Measurements from ENCODE around the gene FAM8A1.
A peak's percentile ranks its signal among the peaks of the same experiment; 100 is the strongest.

FAM8A1 gene

DNA sequence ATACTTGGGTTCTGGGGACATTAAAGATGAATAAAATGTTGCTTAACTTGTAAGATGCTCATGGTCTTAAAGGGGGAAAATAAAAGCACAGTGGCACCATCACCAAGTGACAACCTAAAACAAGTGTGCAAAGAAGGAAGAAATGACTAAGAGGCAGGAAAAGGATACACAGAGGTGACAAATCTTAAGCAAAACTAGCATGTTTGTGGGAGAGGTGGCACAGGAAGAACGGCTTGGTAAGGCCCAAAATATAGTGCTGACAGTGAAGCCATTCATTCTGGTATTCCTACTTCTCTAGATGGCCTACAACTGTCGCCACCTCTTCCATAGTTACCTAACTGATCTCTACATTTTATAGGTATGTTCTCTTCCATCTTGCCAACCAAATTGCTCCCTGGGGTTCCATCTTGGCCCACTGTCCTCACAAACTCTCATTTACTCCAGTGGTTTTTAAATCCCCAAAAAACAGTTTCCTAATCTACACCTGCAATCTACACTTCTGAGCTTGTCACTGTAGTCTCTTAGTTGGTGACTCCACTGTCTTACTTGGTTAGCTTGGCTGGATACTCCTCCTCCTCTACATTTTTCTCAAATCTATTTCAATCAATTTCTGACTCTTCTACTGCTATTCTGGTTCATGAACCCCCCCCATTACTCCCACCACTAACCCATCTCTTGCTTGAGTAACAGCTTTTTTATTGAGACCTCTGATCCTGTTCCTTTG lies 33.5 kb downstream of the FAM8A1 start:
- no peak overlapping the region for H3K4me3 ChIP-seq (ENCODE audit: low read depth, low read length)
- no peak for DNase-seq (ENCODE audit: low read depth)
- TF ChIP-seq, protein P1, sequence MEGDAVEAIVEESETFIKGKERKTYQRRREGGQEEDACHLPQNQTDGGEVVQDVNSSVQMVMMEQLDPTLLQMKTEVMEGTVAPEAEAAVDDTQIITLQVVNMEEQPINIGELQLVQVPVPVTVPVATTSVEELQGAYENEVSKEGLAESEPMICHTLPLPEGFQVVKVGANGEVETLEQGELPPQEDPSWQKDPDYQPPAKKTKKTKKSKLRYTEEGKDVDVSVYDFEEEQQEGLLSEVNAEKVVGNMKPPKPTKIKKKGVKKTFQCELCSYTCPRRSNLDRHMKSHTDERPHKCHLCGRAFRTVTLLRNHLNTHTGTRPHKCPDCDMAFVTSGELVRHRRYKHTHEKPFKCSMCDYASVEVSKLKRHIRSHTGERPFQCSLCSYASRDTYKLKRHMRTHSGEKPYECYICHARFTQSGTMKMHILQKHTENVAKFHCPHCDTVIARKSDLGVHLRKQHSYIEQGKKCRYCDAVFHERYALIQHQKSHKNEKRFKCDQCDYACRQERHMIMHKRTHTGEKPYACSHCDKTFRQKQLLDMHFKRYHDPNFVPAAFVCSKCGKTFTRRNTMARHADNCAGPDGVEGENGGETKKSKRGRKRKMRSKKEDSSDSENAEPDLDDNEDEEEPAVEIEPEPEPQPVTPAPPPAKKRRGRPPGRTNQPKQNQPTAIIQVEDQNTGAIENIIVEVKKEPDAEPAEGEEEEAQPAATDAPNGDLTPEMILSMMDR (conservative IDR thresholded peaks at IDR 0.05; ENCODE audit: low read depth, low read length) = no peak

DNA sequence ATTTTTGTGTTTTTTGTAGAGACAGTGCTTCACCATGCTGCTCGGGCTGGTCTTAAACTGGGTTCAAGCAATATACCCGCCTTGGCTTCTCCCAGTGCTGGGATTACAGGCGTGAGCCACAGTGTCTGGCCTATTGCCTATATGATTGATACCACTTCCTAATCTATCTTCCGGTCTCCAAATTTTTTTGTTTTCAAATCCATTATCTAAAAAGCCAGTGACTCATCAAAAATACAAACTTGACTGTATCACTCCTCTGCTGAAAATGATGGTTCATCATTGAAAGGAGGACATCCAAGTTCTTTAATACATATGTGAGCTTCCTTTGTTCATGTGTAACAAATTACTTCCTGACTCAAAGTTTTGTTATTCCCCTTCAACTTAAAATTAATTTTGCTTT lies 35.5 kb downstream of the FAM8A1 start:
- H3K4me3 ChIP-seq (ENCODE audit: low read depth, low read length) = no peak overlapping the region
- DNase-seq (ENCODE audit: low read depth) = no peak
- TF ChIP-seq, protein P1 (conservative IDR thresholded peaks at IDR 0.05; ENCODE audit: low read depth, low read length) = no peak

DNA sequence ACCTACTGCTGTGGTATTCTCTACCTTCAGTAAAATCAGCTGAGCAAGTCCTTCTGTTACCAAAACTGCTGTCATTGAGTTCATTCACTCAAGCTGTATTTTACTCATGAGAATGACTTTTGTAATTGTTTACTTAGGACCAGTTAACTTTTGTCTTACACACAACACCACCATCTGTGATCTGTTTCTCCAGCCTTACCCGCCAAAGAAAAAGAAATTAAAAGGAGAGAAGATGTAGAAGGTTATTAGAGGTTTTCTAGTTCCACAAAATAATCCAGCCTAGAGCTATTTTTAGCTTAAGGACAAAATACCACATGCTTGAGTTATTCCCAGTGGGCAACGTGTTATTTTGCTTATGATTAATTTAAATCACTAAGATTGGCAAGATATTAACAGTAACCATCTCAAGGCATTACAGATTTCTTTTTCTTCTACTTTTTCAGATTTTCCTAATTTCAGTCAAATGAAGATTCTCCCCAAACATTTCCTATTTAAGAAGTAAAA lies 38.2 kb downstream of the FAM8A1 start:
- DNase-seq (ENCODE audit: low read depth) = peak; percentile 19
- H3K4me3 ChIP-seq (ENCODE audit: low read depth, low read length) = no peak overlapping the region
- TF ChIP-seq, protein P1 (conservative IDR thresholded peaks at IDR 0.05; ENCODE audit: low read depth, low read length) = no peak

DNA sequence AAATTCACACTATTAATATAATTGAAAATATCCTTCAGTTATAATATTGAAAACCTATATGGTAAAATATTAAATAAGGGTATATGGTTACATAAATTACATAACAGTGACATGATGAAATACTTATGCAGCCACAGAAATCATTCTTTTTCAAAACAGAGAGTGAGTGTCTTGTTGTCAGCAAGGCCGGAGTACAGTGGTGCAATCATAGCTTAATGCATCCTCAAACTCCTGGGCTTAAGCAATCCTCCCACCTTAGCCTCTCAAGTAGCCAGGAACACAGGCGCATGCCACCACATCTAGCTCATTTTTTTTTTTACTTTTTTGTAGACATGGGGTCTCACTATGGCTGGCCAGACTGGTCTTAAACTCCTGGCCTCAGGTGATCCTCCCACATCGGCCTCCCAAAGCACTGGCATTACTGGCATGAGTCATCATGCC lies 40.4 kb downstream of the FAM8A1 start:
- no peak overlapping the region for H3K4me3 ChIP-seq (ENCODE audit: low read depth, low read length)
- TF ChIP-seq, protein P1 (conservative IDR thresholded peaks at IDR 0.05; ENCODE audit: low read depth, low read length) = no peak
- peak; percentile 86 for DNase-seq (ENCODE audit: low read depth)

DNA sequence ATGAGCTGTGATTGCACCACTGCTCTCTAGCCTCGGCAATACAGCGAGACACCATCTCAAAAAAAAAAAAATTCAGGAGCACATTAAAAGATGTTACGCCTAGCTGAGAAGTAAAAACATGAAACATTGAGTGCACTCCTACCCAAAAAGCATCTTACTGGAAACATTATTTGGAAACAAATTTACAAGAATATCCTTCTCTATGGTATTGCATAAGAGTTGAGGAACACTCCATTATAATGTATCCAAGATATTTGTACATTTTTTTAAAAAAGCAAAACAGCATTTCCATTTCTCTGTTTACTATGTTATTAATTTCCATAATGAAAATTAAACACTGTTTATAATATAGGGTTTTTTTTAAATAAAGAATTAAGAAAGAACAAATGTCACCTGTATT lies 48.6 kb downstream of the FAM8A1 start:
- TF ChIP-seq, protein P1 (conservative IDR thresholded peaks at IDR 0.05; ENCODE audit: low read depth, low read length) = no peak
- no peak overlapping the region for H3K4me3 ChIP-seq (ENCODE audit: low read depth, low read length)
- DNase-seq (ENCODE audit: low read depth) = no peak

DNA sequence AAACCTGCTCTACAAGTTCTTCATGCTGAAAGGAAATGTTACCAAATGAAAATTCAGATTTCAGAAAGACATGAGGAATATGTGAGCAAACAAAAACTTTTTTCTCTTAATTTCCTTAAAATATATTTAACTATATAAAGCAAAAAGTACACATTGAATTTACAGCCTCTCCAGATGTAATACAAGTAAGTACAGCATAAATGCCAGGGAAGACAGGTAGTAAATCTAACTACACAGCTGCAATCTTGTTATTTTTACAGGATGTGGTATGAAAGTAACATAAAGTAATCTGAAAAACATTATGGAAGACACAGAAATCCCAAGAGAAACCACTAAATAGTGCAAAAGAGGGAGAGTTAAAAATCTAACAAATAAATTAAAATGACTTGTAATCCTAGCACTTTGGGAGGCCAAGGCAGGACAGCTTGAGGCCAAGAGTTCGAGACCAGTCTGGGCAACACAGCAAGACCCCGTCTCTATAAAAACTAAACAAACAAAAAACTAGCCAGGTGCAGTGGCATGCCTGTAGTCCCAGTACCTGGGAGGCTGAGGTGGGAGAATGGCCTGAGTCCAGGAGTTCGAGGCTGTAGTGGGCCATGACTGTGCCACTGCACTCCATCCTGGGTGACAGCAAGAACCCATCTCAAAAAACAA lies 50.7 kb downstream of the FAM8A1 start:
- no peak for DNase-seq (ENCODE audit: low read depth)
- H3K4me3 ChIP-seq (ENCODE audit: low read depth, low read length) = no peak overlapping the region
- TF ChIP-seq, protein P1 (conservative IDR thresholded peaks at IDR 0.05; ENCODE audit: low read depth, low read length) = no peak
